ENCODE data around the gene MOSPD3. TPM values are rescaled to one million over a fixed set of nuclear protein-coding genes. Genes with fewer than 3 reads are reported as not detected.
"Not testable (repeated sequence)": the region's sequence is repeated elsewhere in the genome, so short reads cannot be mapped to it uniquely, and the experiment has no call there.

Gene MOSPD3, protein sequence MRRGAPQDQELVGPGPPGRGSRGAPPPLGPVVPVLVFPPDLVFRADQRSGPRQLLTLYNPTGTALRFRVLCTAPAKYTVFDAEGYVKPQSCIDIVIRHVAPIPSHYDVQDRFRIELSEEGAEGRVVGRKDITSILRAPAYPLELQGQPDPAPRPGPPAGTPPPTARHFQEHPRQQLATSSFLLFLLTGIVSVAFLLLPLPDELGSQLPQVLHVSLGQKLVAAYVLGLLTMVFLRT
- total RNA-seq, result 12.1 and 17.0 TPM in 2 replicates

DNA sequence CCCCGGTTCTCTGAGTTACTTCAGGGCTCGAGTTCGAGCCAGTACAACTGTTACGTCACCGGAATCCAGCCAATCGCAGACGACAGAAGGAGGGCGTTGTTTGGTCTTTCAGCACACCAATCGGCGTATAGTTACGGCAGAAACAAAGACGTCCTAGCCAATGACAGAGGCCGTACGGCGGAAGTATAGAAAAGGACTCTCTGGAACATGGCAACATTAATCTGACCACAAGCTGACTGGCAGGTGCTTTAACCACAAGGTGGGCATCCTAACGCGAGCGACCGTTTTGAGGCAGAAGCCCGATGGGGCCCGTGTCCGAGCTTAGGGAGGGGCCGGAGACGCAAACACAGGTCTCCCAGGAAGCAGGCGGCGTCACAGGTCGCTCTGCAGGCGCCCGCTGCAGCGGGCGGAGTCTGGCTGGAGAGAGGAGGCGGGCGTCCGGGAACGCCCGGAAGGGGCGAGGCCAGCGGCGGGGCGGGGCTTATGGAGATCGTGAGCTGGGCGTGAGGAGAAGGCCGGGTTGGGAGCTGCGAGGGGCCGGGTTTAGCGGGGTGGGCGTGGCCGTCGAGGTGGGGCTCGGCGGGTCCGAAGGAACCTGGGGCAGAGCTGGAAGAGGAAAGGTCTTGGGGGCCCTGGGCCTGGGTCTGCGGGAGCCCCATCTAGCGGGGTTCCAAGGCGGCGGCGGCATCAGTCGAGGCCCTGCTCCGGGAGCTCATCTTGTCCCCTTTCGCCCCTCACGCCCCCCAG is at the start of gene MOSPD3:
Gene MOSPD3, plus strand, starts transcription at position 558 of the 747 bp plus-strand sequence. CDS start 252 bp downstream, outside the sequence.
- TF ChIP-seq, protein P1, sequence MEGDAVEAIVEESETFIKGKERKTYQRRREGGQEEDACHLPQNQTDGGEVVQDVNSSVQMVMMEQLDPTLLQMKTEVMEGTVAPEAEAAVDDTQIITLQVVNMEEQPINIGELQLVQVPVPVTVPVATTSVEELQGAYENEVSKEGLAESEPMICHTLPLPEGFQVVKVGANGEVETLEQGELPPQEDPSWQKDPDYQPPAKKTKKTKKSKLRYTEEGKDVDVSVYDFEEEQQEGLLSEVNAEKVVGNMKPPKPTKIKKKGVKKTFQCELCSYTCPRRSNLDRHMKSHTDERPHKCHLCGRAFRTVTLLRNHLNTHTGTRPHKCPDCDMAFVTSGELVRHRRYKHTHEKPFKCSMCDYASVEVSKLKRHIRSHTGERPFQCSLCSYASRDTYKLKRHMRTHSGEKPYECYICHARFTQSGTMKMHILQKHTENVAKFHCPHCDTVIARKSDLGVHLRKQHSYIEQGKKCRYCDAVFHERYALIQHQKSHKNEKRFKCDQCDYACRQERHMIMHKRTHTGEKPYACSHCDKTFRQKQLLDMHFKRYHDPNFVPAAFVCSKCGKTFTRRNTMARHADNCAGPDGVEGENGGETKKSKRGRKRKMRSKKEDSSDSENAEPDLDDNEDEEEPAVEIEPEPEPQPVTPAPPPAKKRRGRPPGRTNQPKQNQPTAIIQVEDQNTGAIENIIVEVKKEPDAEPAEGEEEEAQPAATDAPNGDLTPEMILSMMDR (conservative IDR thresholded peaks at IDR 0.05; ENCODE audit: low read depth, low read length), result no peak
- DNase-seq (ENCODE audit: low read depth), result peak; percentile 96

DNA sequence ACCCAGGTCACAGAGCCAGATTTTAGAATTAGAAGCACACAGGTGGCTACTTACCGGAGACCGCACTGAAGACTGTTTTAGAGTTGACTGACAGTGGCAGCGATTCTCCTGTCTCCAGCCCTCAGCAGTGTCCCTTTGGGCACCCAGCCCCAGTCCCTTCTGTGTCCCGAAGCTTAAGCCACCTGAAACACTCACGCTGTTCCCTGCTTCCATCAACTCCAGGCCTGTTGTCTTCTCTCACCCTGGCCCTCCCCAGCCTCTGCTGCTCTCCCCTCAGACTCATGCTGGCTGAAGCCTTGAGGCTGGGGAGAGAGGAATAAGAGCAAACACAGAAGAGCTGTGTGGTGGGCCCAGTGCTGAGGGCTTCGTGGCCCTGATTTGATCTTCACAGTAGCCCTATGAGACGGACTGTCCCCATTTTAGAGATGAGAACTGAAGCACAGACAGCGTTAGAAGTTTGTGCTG is 49.2 kb upstream of the MOSPD3 start:
- TF ChIP-seq, protein P1 (conservative IDR thresholded peaks at IDR 0.05; ENCODE audit: low read depth, low read length), result no peak
- DNase-seq (ENCODE audit: low read depth), result no peak
- no peak overlapping the region for H3K4me3 ChIP-seq (ENCODE audit: low read depth, low read length)

More for the DNA sequence above, at the start of gene MOSPD3:
- H3K4me3 ChIP-seq (ENCODE audit: low read depth, low read length), result peak within 1 kb of the TSS; percentile 98

DNA sequence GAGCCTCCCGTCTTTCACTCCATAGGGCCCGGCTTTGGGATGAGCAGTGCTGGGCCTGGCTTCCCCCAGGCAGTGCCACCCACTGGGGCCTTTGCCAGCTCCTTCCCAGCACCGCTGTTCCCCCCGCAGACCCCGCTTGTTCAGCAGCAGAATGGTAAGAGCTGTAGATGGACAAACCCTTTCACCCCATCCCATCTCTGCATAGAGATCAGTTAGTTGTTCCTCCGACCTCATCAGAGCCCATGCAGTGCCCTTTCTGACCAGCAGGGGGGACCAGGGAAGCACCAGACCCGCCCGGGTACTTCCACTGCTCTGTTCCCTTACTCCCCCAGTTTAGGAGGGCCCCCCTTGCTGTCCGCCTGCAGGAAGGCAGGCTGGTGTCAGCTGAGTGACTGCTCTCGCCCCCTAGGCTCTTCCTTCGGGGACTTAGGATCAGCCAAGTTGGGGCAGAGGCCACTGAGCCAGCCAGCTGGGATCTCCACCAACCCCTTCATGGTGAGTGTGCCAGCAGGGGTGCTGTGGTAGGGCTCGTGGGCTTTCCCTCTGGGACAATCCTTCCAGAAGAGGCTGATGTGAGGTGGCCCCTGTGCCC is 48.4 kb upstream of the MOSPD3 start:
- no peak overlapping the region for H3K4me3 ChIP-seq (ENCODE audit: low read depth, low read length)
- no peak for DNase-seq (ENCODE audit: low read depth)
- TF ChIP-seq, protein P1 (conservative IDR thresholded peaks at IDR 0.05; ENCODE audit: low read depth, low read length), result peak; percentile 97

DNA sequence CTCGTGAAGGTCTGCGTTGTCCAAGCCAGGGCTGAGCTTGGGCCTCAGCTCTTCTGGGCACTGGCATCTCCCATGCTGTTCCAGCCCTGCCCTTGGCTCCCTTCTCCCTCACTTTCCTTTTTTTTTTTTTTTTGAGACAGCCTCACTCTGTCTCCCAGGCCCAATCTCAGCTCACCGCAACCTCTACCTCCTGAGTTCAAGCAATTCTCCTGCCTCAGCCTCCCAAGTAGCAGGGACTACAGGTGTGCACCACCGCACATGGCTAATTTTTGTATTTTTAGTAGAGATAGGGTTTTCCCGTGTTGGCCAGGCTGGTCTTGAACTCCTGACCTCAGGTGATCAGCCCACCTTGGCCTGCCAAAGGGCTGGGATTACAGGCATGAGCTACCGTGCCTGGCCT is 47.9 kb upstream of the MOSPD3 start:
- not testable (repeated sequence) for DNase-seq (ENCODE audit: low read depth); H3K4me3 ChIP-seq (ENCODE audit: low read depth, low read length)

DNA sequence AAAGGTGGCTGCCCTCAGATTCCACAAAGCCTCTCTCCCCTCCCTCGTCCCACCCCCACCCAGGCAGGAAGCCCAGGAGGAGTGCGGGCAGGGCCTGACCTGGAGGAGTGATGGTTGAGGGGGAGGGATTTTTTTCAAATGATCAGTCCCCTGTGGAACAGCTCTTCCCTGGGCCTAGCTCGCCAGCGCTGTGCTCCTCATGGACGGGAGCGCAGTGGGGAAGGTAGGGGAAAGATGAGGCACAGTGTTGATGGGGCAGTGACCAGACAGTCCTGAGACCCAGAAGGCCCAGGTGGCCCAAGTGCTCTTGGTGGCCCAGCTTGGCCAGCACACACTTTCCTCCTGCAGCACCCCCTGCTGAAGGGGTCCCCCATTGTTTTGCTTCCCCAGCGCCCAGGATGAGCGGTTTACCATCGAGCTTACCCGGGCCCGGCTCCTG is 47.2 kb upstream of the MOSPD3 start:
- no peak for DNase-seq (ENCODE audit: low read depth)
- TF ChIP-seq, protein P1 (conservative IDR thresholded peaks at IDR 0.05; ENCODE audit: low read depth, low read length), result no peak
- no peak overlapping the region for H3K4me3 ChIP-seq (ENCODE audit: low read depth, low read length)

DNA sequence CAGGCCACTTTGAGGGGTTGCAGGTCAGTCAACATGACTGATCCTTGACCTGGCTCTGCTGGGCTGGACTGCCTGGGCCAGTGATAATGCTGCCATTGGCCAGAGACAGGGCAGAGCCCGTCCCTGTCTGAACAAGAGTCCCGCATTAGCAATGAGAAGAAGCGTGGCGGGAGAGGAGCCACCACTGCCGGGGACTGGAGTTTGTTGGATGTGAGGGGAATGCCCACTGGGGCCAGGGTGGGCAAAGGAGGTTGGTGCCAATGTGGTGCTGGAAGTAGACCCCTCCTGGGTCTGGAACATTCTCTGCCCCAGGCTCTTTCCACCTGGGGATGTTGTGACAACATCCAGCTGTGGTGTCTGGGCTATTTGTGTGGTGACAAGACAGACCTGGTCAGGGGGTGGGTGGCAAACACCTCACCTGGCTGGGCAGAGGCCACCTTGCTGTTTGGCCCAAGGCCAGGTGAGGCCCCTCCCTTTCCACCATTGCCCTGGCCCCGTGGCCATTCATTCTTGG is 46.3 kb upstream of the MOSPD3 start:
- TF ChIP-seq, protein P1 (conservative IDR thresholded peaks at IDR 0.05; ENCODE audit: low read depth, low read length), result no peak
- no peak overlapping the region for H3K4me3 ChIP-seq (ENCODE audit: low read depth, low read length)
- DNase-seq (ENCODE audit: low read depth), result no peak
